ENCODE data around the gene RAD9A. TPM values are rescaled to one million over a fixed set of nuclear protein-coding genes. Genes with fewer than 3 reads are reported as not detected.

RAD9A gene
- total RNA-seq, 1 donor from 2014 or later, result 8.3 TPM

- TF ChIP-seq CTCF (IDR thresholded peaks at IDR 0.05; ENCODE audit: insufficient read depth, low read length, poor library complexity, severe bottlenecking), result no peak
- DNase-seq (ENCODE audit: low read depth), result no peak
- no peaks in the 10 kb centered on the region for H3K36me3 ChIP-seq (ENCODE audit: control insufficient read depth, insufficient read depth, low read length)
- peaks cover 13% of the 10 kb centered on the region for H3K27me3 ChIP-seq (ENCODE audit: control insufficient read depth, insufficient read depth, low read length)
- H3K4me3 ChIP-seq (ENCODE audit: low read depth, low read length), result no peak overlapping the region
Observed at GRCh38 chr11:67419325-67420049, 27.7 kb downstream of the RAD9A start.

- no peak for TF ChIP-seq CTCF (IDR thresholded peaks at IDR 0.05; ENCODE audit: insufficient read depth, low read length, poor library complexity, severe bottlenecking)
- DNase-seq (ENCODE audit: low read depth), result no peak
- Histone ChIP-seq H3K27me3 (ENCODE audit: control insufficient read depth, insufficient read depth, low read length) (peaks cover 6% of the 10 kb centered on the region), H3K36me3 (ENCODE audit: control insufficient read depth, insufficient read depth, low read length) (no peaks in the 10 kb centered on the region), H3K4me3 (ENCODE audit: low read depth, low read length) (peak overlapping the region; percentile 35)
Observed at GRCh38 chr11:67420147-67420645, 28.4 kb downstream of the RAD9A start.

- peak overlapping the region; percentile 35 for H3K4me3 ChIP-seq (ENCODE audit: low read depth, low read length)
- no peak for DNase-seq (ENCODE audit: low read depth)
- no peaks in the 10 kb centered on the region for H3K36me3 ChIP-seq (ENCODE audit: control insufficient read depth, insufficient read depth, low read length)
- H3K27me3 ChIP-seq (ENCODE audit: control insufficient read depth, insufficient read depth, low read length), result peaks cover 4% of the 10 kb centered on the region
- TF ChIP-seq CTCF (IDR thresholded peaks at IDR 0.05; ENCODE audit: insufficient read depth, low read length, poor library complexity, severe bottlenecking), result no peak
Observed at GRCh38 chr11:67420646-67421429, 29.1 kb downstream of the RAD9A start.

- no peak for DNase-seq (ENCODE audit: low read depth)
- no peak overlapping the region for H3K4me3 ChIP-seq (ENCODE audit: low read depth, low read length)
- H3K27me3 ChIP-seq (ENCODE audit: control insufficient read depth, insufficient read depth, low read length), result peaks cover 2% of the 10 kb centered on the region
- no peak for TF ChIP-seq CTCF (IDR thresholded peaks at IDR 0.05; ENCODE audit: insufficient read depth, low read length, poor library complexity, severe bottlenecking)
- H3K36me3 ChIP-seq (ENCODE audit: control insufficient read depth, insufficient read depth, low read length), result no peaks in the 10 kb centered on the region
Observed at GRCh38 chr11:67421430-67422031, 29.7 kb downstream of the RAD9A start.

GRCh38 chr11:67422891-67423290 is 31.1 kb downstream of the RAD9A start:
- H3K4me3 ChIP-seq (ENCODE audit: low read depth, low read length), result no peak overlapping the region
- H3K36me3 ChIP-seq (ENCODE audit: control insufficient read depth, insufficient read depth, low read length), result no peaks in the 10 kb centered on the region
- H3K27me3 ChIP-seq (ENCODE audit: control insufficient read depth, insufficient read depth, low read length), result no peaks in the 10 kb centered on the region
- no peak for DNase-seq (ENCODE audit: low read depth)
- no peak for TF ChIP-seq CTCF (IDR thresholded peaks at IDR 0.05; ENCODE audit: insufficient read depth, low read length, poor library complexity, severe bottlenecking)

All from kidney epithelial cell (primary cell).